Measurements from ENCODE around the gene ATP9B. TPM values are rescaled to one million over a fixed set of nuclear protein-coding genes. Genes with fewer than 3 reads are reported as not detected.

ATP9B gene
- total RNA-seq, 2 experiments from 2014 or later, result 61.9 to 63.5 TPM

GRCh38 chr18:79355433-79356335 is 286.5 kb downstream of the ATP9B start:
- Mint-ChIP-seq H3K4me3 (no peak overlapping the region), H3K36me3 (ENCODE audit: low read depth) (peaks cover 60% of the 10 kb centered on the region)
- no peak for ATAC-seq (ENCODE audit: poor library complexity)

GRCh38 chr18:79356435-79356834 is 287.2 kb downstream of the ATP9B start:
- Histone ChIP-seq H3K36me3 (ENCODE audit: insufficient read depth, low read length) (peaks cover 27% of the 10 kb centered on the region), H3K4me1 (ENCODE audit: insufficient read depth, low read length) (no peaks in the 10 kb centered on the region), H3K4me3 (ENCODE audit: low read length) (no peak overlapping the region), H3K27me3 (ENCODE audit: control insufficient read depth in 1 of 2, insufficient read depth in 2 of 2, low read length in 2 of 2) (no peaks in the 10 kb centered on the region), H3K9me3 (ENCODE audit: control insufficient read depth in 1 of 2, insufficient read depth in 1 of 2, low read length in 2 of 2) (no peaks in the 10 kb centered on the region), H3K27ac (ENCODE audit: low read depth in 1 of 2, low read length in 2 of 2) (no peak overlapping the region)
- H3K9me3 Mint-ChIP-seq, result no peaks in the 10 kb centered on the region
- no peak overlapping the region for H3K4me3 Mint-ChIP-seq
- TF ChIP-seq CTCF (IDR thresholded peaks at IDR 0.05), result no peak
- intact Hi-C loops (cut with DNase I, micrococcal nuclease), result no loop called here
- no peak overlapping the region for H3K27ac Mint-ChIP-seq
- no peaks in the 10 kb centered on the region for H3K27me3 Mint-ChIP-seq
- ATAC-seq (ENCODE audit: poor library complexity) (no peak), DNase-seq (no peak)
- H3K4me1 Mint-ChIP-seq (ENCODE audit: low read depth), result no peaks in the 10 kb centered on the region
- H3K36me3 Mint-ChIP-seq (ENCODE audit: low read depth), result peaks cover 60% of the 10 kb centered on the region
- ChIA-PET CTCF (no interaction called here), POLR2A (no interaction called here)

More at GRCh38 chr18:79355433-79356335, 286.5 kb downstream of the ATP9B start:
- Histone ChIP-seq H3K36me3 (ENCODE audit: insufficient read depth, low read length) (peaks cover 20% of the 10 kb centered on the region), H3K4me3 (ENCODE audit: low read length) (no peak overlapping the region), H3K27me3 (ENCODE audit: control insufficient read depth in 1 of 2, insufficient read depth in 2 of 2, low read length in 2 of 2) (no peaks in the 10 kb centered on the region), H3K27ac (ENCODE audit: low read depth in 1 of 2, low read length in 2 of 2) (no peak overlapping the region), H3K9me3 (ENCODE audit: control insufficient read depth in 1 of 2, insufficient read depth in 1 of 2, low read length in 2 of 2) (no peaks in the 10 kb centered on the region), H3K4me1 (ENCODE audit: insufficient read depth, low read length) (no peaks in the 10 kb centered on the region)
- Mint-ChIP-seq H3K4me1 (ENCODE audit: low read depth) (no peaks in the 10 kb centered on the region), H3K27me3 (no peaks in the 10 kb centered on the region), H3K27ac (peak overlapping the region; percentile 44), H3K9me3 (no peaks in the 10 kb centered on the region)
- no peak for DNase-seq
- POLR2A ChIA-PET, result no interaction called here
- CTCF ChIA-PET, result no interaction called here
- intact Hi-C loops (cut with DNase I, micrococcal nuclease), result no loop called here
- TF ChIP-seq CTCF (IDR thresholded peaks at IDR 0.05), result no peak

GRCh38 chr18:79360933-79361332 is 291.7 kb downstream of the ATP9B start:
- Histone ChIP-seq H3K9me3 (ENCODE audit: control insufficient read depth in 1 of 2, insufficient read depth in 1 of 2, low read length in 2 of 2) (no peaks in the 10 kb centered on the region), H3K4me3 (ENCODE audit: low read length) (no peak overlapping the region), H3K27me3 (ENCODE audit: control insufficient read depth in 1 of 2, insufficient read depth in 2 of 2, low read length in 2 of 2) (no peaks in the 10 kb centered on the region), H3K36me3 (ENCODE audit: insufficient read depth, low read length) (peaks cover 46% of the 10 kb centered on the region), H3K4me1 (ENCODE audit: insufficient read depth, low read length) (no peaks in the 10 kb centered on the region), H3K27ac (ENCODE audit: low read depth in 1 of 2, low read length in 2 of 2) (no peak overlapping the region)
- no peaks in the 10 kb centered on the region for H3K4me1 Mint-ChIP-seq (ENCODE audit: low read depth)
- peaks cover 68% of the 10 kb centered on the region for H3K36me3 Mint-ChIP-seq (ENCODE audit: low read depth)
- H3K4me3 Mint-ChIP-seq, result no peak overlapping the region
- no peak overlapping the region for H3K27ac Mint-ChIP-seq
- H3K27me3 Mint-ChIP-seq, result no peaks in the 10 kb centered on the region
- no peak for TF ChIP-seq CTCF (IDR thresholded peaks at IDR 0.05)
- CTCF ChIA-PET, result no interaction called here
- no peaks in the 10 kb centered on the region for H3K9me3 Mint-ChIP-seq
- intact Hi-C loops (cut with DNase I, micrococcal nuclease), result no loop called here
- DNase-seq, result no peak
- ATAC-seq (ENCODE audit: poor library complexity), result no peak
- POLR2A ChIA-PET, result no interaction called here

Data from CD4-positive, alpha-beta T cell (primary cell).